K562 (cell line): ENCODE measurements around the gene CABP2. TPM values are rescaled to one million over a fixed set of nuclear protein-coding genes. Genes with fewer than 3 reads are reported as not detected.

Experiments used
- CEBPG ChIP-seq, 3 experiments: fragments of 200-800 bp in 1 of 3; sonication (Bioruptor generic) in 1 of 3; sonication (generic) in 1 of 3; formaldehyde crosslinking in 1 of 3; IDR thresholded peaks in 2 of 3; conservative IDR thresholded peaks in 1 of 3; 2 replicates each; pipeline versions ENCODE4 v1.6.1 to v1.8.0; 2016 to 2022; ENCODE audit warnings: missing compliant biosample characterization in 2 of 3, missing genetic modification characterization in 2 of 3, mild to moderate bottlenecking in 1 of 3, missing genetic modification reagents in 1 of 3
- CREB1 ChIP-seq, 2 experiments: sonication (generic) in 1 of 2; formaldehyde crosslinking in 1 of 2; IDR thresholded peaks; 2 replicates each; pipeline versions ENCODE4 v1.6.1 to v1.8.0; 2012 to 2022; ENCODE audit warnings: inconsistent platforms in 1 of 2, mild to moderate bottlenecking in 1 of 2, missing genetic modification reagents in 1 of 2, moderate library complexity in 1 of 2
- NFIX ChIP-seq: fragments of 250-450 bp; sonication (Bioruptor Pico); IDR thresholded peaks from 2 replicates; pipeline ENCODE4 v1.4.0; 2020; ENCODE audit warnings: low read depth, mild to moderate bottlenecking, moderate library complexity
- PHF20 ChIP-seq: fragments of 450-650 bp; IDR thresholded peaks from 2 replicates; pipeline ENCODE4 v1.6.1; 2018; ENCODE audit not compliant: partially characterized antibody
- RBBP5 ChIP-seq: fragments of 200-600 bp; sonication (generic); IDR thresholded peaks from 2 replicates; pipeline ENCODE4 v1.6.1; 2012; ENCODE audit warnings: borderline replicate concordance, mild to moderate bottlenecking, low read length, control low read depth, inconsistent platforms; ENCODE audit not compliant: insufficient read depth, poor library complexity, severe bottlenecking
- ZBTB17 ChIP-seq: fragments of 450-650 bp; formaldehyde crosslinking; IDR thresholded peaks from 2 replicates; pipeline ENCODE4 v1.4.0; 2020; ENCODE audit warnings: mild to moderate bottlenecking
- ZBTB7A ChIP-seq: IDR thresholded peaks from 2 replicates; pipeline ENCODE4 v1.6.1; 2011; ENCODE audit warnings: low read depth, mild to moderate bottlenecking, low read length, moderate library complexity, borderline replicate concordance; ENCODE audit not compliant: control insufficient read depth
- polyA plus RNA-seq, 8 experiments: library from polyadenylated mRNA; depleted of rRNA in 4 of 8; stranded (reverse) in 5 of 8; unstranded in 3 of 8; fragments of >200 nt; fragmentation: Nextera tagmentation in 2 of 8; fragmentation: Illumina TruSeq in 1 of 8; extraction: Ambion mirVana in 2 of 8; extraction: Trizol in 1 of 8; gene quantifications; 2 replicates each; pipeline versions ENCODE4 v1.2.1 to v1.2.3, GENCODE V29; 2011 to 2014; ENCODE audit warnings: inconsistent platforms in 1 of 8, missing spikeins in 1 of 8
- total RNA-seq, 7 experiments: library from RNA; depleted of rRNA in 6 of 7; stranded (reverse); fragments of >200 nt in 6 of 7; fragmentation: Illumina TruSeq in 2 of 7; extraction: Trizol in 2 of 7; gene quantifications; 2 replicates each; pipeline versions ENCODE4 v1.2.1 to v1.2.3, GENCODE V29; 2011 to 2021; ENCODE audit warnings: low replicate concordance in 1 of 7
- TF ChIP-seq, protein P1 (sequence below), 2 experiments: fragments of 450-650 bp; formaldehyde crosslinking in 1 of 2; IDR thresholded peaks; 2 replicates each; pipeline versions ENCODE4 v1.4.0 to v1.6.1; 2014 to 2020; ENCODE audit warnings: mild to moderate bottlenecking in 2 of 2, borderline replicate concordance in 1 of 2, low read depth in 1 of 2
- TF ChIP-seq, protein P2 (sequence below): conservative IDR thresholded peaks from 2 replicates; pipeline ENCODE4 v1.6.1; 2011; ENCODE audit warnings: low read depth, mild to moderate bottlenecking, low read length; ENCODE audit not compliant: control insufficient read depth

CABP2 gene
- total and polyA plus RNA-seq, 9 of the 15 experiments (the other 6 are each of a cell fraction or from before 2014, with no cell fraction given), result not detected

DNA sequence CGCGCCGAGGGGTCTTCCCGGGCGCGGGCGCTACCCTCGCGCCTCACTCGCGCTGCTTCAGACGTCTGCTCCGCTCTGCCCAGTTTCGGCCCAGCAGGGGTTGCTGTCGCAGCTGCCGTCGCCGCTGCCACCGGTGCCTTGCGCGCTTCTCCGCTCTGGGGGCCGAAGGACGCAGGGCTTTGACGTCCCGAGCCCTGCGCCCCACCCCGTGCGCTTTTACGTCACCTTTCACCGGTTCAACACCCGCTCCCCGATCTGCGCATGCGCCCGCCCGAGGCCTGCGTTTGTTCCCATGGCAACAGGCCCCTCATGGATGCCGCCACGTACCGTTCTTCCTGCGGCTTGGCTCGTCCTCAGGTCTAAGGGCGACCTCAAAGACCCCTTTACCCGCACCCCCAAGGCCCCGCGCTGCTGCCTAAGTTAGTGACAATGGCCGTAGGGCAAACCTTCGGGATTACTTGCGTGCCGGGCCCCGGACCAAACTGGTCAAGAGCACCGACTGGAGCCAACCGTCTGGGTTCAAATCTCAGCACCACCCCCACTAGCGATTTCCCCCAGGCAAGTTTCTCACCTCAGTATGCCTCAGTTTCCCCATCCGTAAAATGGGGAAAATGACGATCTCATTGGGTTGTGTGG, 14.6 kb downstream of the CABP2 start (continued):
- TF ChIP-seq RBBP5 (peak; percentile 83), ZBTB17 (0 out of 2 replicates have a peak, but pooled peaks have one; percentile 74), CEBPG (CRISPR knock-in tag; IDR thresholded peaks at IDR 0.05) (no peak; the same call in 1 of the 2 replicates), CEBPG (tag; conservative IDR thresholded peaks at IDR 0.05 in 1 of 2, IDR thresholded peaks at IDR 0.05 in 1 of 2) (no peak), PHF20 (peak; percentile 91), NFIX (CRISPR knock-in tag) (no peak), ZBTB7A (peak; percentile 15; the same call in 1 of the 2 replicates), CREB1 (IDR thresholded peaks at IDR 0.05) (peak; percentile 97), CREB1 (CRISPR knock-in tag; IDR thresholded peaks at IDR 0.05) (peak; percentile 98)
- TF ChIP-seq, protein P1, sequence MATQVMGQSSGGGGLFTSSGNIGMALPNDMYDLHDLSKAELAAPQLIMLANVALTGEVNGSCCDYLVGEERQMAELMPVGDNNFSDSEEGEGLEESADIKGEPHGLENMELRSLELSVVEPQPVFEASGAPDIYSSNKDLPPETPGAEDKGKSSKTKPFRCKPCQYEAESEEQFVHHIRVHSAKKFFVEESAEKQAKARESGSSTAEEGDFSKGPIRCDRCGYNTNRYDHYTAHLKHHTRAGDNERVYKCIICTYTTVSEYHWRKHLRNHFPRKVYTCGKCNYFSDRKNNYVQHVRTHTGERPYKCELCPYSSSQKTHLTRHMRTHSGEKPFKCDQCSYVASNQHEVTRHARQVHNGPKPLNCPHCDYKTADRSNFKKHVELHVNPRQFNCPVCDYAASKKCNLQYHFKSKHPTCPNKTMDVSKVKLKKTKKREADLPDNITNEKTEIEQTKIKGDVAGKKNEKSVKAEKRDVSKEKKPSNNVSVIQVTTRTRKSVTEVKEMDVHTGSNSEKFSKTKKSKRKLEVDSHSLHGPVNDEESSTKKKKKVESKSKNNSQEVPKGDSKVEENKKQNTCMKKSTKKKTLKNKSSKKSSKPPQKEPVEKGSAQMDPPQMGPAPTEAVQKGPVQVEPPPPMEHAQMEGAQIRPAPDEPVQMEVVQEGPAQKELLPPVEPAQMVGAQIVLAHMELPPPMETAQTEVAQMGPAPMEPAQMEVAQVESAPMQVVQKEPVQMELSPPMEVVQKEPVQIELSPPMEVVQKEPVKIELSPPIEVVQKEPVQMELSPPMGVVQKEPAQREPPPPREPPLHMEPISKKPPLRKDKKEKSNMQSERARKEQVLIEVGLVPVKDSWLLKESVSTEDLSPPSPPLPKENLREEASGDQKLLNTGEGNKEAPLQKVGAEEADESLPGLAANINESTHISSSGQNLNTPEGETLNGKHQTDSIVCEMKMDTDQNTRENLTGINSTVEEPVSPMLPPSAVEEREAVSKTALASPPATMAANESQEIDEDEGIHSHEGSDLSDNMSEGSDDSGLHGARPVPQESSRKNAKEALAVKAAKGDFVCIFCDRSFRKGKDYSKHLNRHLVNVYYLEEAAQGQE (IDR thresholded peaks at IDR 0.05; ENCODE audit: borderline replicate concordance), result no peak
- TF ChIP-seq, protein P1 (CRISPR knock-in tag; IDR thresholded peaks at IDR 0.05; ENCODE audit: low read depth), result peak; percentile 63; the same call in 1 of the 2 replicates
- TF ChIP-seq, protein P2, sequence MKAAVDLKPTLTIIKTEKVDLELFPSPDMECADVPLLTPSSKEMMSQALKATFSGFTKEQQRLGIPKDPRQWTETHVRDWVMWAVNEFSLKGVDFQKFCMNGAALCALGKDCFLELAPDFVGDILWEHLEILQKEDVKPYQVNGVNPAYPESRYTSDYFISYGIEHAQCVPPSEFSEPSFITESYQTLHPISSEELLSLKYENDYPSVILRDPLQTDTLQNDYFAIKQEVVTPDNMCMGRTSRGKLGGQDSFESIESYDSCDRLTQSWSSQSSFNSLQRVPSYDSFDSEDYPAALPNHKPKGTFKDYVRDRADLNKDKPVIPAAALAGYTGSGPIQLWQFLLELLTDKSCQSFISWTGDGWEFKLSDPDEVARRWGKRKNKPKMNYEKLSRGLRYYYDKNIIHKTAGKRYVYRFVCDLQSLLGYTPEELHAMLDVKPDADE, result peak; percentile 60; the same call in 1 of the 2 replicates
